K562 (cell line): ENCODE results near the gene ZC3H12A. TPM values are rescaled to one million over a fixed set of nuclear protein-coding genes. Genes with fewer than 3 reads are reported as not detected.
A peak's percentile ranks its signal among the peaks of the same experiment; 100 is the strongest.

Source experiments
- ATAC-seq: fragments of 200-7000 bp; cut with Tn5 transposase; 3 replicates; pipeline ENCODE4 v1.9.1; 2020; ENCODE audit warnings: moderate library complexity
- BruUV-seq: library from RNA; stranded (reverse); fragments of 400-500 nt; replicated peaks from 2 replicates; lab custom pipeline; 2021; lab: Mats Ljungman, UMichigan
- CTCF ChIA-PET: fragments of 300-600 bp; formaldehyde crosslinking; extraction: SDS; loops from one replicate; lab custom pipeline; 2021; ENCODE audit warnings: low intra/inter-chr PET ratio; lab: Yijun Ruan, JAX
- POLR2A ChIA-PET: fragments of 300-600, 350-650 bp; sonication (Branson Sonifier 250); formaldehyde crosslinking; extraction: SDS; loops from one replicate; lab custom pipeline; 2021; ENCODE audit warnings: antibody characterized with exemption, inconsistent platforms; lab: Yijun Ruan, JAX
- DNase-seq, 4 experiments: peaks; one replicate each; pipeline versions ENCODE4 v3.0.0 to v3.0.0-alpha.2; 2011 to 2018; ENCODE audit warnings: low spot score in 3 of 4, mixed read lengths in 3 of 4; ENCODE audit errors: extremely low read depth in 1 of 4
- FAIRE-seq: peaks from 2 replicates; lab custom pipeline; 2011; peaks lifted over from hg19 to GRCh38; lab: Jason Lieb, UNC
- H2AFZ ChIP-seq: 2 replicates; pipeline ENCODE4 v1.6.0; 2011; ENCODE audit warnings: low read depth, low read length, control low read depth, inconsistent platforms
- H3K27ac ChIP-seq: fragments of 200-600 bp; 3 replicates; pipeline ENCODE4 v1.8.0; 2011; ENCODE audit warnings: low read depth, mild to moderate bottlenecking, control low read depth, inconsistent platforms, low read length, moderate library complexity, mixed read lengths; ENCODE audit errors: extremely low read depth
- H3K27me3 ChIP-seq, 2 experiments: fragments of 300-600 bp in 1 of 2; 2 replicates in 1 of 2; 3 replicates in 1 of 2; pipeline versions ENCODE4 v1.6.0 to v1.8.0; 2011; ENCODE audit warnings: inconsistent platforms in 2 of 2, low read length in 2 of 2, mild to moderate bottlenecking in 1 of 2, mixed read lengths in 1 of 2, moderate library complexity in 1 of 2; ENCODE audit not compliant: control insufficient read depth in 2 of 2, insufficient read depth in 2 of 2
- H3K36me3 ChIP-seq: fragments of 300-600 bp; 3 replicates; pipeline ENCODE4 v1.8.0; 2011; ENCODE audit warnings: mild to moderate bottlenecking, low read length, inconsistent platforms; ENCODE audit not compliant: control insufficient read depth, insufficient read depth
- H3K4me1 ChIP-seq, 2 experiments: fragments of 200-600 bp in 1 of 2; replicated peaks in 1 of 2; 2 replicates in 1 of 2; 3 replicates in 1 of 2; pipeline versions ENCODE4 v1.5.1 to v1.8.0; 2011; ENCODE audit warnings: inconsistent platforms in 2 of 2, low read length in 2 of 2, mild to moderate bottlenecking in 1 of 2, mixed read lengths in 1 of 2, moderate library complexity in 1 of 2; ENCODE audit not compliant: control insufficient read depth in 2 of 2, insufficient read depth in 2 of 2
- H3K4me2 ChIP-seq: 2 replicates; pipeline ENCODE4 v1.6.1; 2011; ENCODE audit warnings: low read length, control low read depth, inconsistent platforms, mixed read lengths; ENCODE audit not compliant: insufficient read depth
- H3K4me3 ChIP-seq: fragments of 200-600 bp; sonication (generic), shearing (Covaris generic); 2 replicates; pipeline ENCODE4 v1.5.1; 2016; ENCODE audit warnings: control low read depth, inconsistent platforms
- H3K79me2 ChIP-seq: fragments of 200-600 bp; 3 replicates; pipeline ENCODE4 v1.8.0; 2011; ENCODE audit warnings: low read length, inconsistent platforms; ENCODE audit not compliant: control insufficient read depth, insufficient read depth
- H3K9ac ChIP-seq, 2 experiments: 2 replicates each; pipeline versions ENCODE4 v1.6.0 to v1.6.1; 2011; ENCODE audit warnings: low read depth in 2 of 2, low read length in 2 of 2, control low read depth in 1 of 2, inconsistent platforms in 1 of 2, mild to moderate bottlenecking in 1 of 2, mixed read lengths in 1 of 2; ENCODE audit not compliant: insufficient read depth in 1 of 2
- H3K9me1 ChIP-seq: one replicate; pipeline ENCODE4 v1.6.0; 2011; ENCODE audit warnings: inconsistent platforms, mild to moderate bottlenecking, low read length, moderate library complexity; ENCODE audit not compliant: control insufficient read depth, insufficient read depth
- H3K9me3 ChIP-seq: replicated peaks from 2 replicates; pipeline ENCODE4 v1.5.1; 2011; ENCODE audit warnings: low read depth, low read length, inconsistent platforms; ENCODE audit not compliant: control insufficient read depth, insufficient read depth
- H4K20me1 ChIP-seq: replicated peaks from 2 replicates; pipeline ENCODE4 v1.6.1; 2011; ENCODE audit warnings: low read length, inconsistent platforms, mixed read lengths; ENCODE audit not compliant: control insufficient read depth, insufficient read depth
- ATF4 ChIP-seq: fragments of 450-650 bp; formaldehyde crosslinking; IDR thresholded peaks from 2 replicates; pipeline ENCODE4 v1.4.0; 2022; ENCODE audit warnings: mild to moderate bottlenecking, moderate library complexity
- ETV5 ChIP-seq: sonication (generic); formaldehyde crosslinking; IDR thresholded peaks from 2 replicates; pipeline ENCODE4 v1.4.0; 2020; ENCODE audit warnings: low read depth, mild to moderate bottlenecking, missing genetic modification reagents
- GTF2F1 ChIP-seq: IDR thresholded peaks from 2 replicates; pipeline ENCODE4 v1.6.1; 2011; ENCODE audit warnings: low read depth, low read length, improper control_type of control experiment
- KDM4B ChIP-seq, 2 experiments: fragments of 450-650 bp in 1 of 2; sonication (generic) in 1 of 2; IDR thresholded peaks; 2 replicates each; pipeline ENCODE4 v1.6.1; 2016 to 2017; ENCODE audit warnings: borderline replicate concordance in 2 of 2, antibody characterized with exemption in 1 of 2, low read depth in 1 of 2, mild to moderate bottlenecking in 1 of 2
- NCOA6 ChIP-seq: fragments of 450-650 bp; IDR thresholded peaks from 2 replicates; pipeline ENCODE4 v1.6.1; 2017; ENCODE audit warnings: mild to moderate bottlenecking
- PCBP1 ChIP-seq: fragments of 200-400 bp; formaldehyde crosslinking; IDR thresholded peaks from 2 replicates; pipeline ENCODE4 v1.6.1; 2018; ENCODE audit warnings: mild to moderate bottlenecking, low read depth, low read length; ENCODE audit not compliant: poor library complexity, severe bottlenecking
- STAG1 ChIP-seq: sonication (generic); formaldehyde crosslinking; IDR thresholded peaks from 2 replicates; pipeline ENCODE4 v1.5.0; 2020; ENCODE audit warnings: missing genetic modification reagents, borderline replicate concordance
- TRIM25 ChIP-seq: fragments of 450-650 bp; IDR thresholded peaks from 2 replicates; pipeline ENCODE4 v1.7.0; 2016; ENCODE audit warnings: borderline replicate concordance
- USF2 ChIP-seq: sonication (generic); formaldehyde crosslinking; IDR thresholded peaks from 2 replicates; pipeline ENCODE4 v1.5.0; 2020; ENCODE audit warnings: missing genetic modification reagents
- ZNF165 ChIP-seq: fragments of 250-450 bp; sonication (Bioruptor Pico); IDR thresholded peaks from 2 replicates; pipeline ENCODE4 v1.4.0; 2020; ENCODE audit warnings: borderline replicate concordance
- ZNF707 ChIP-seq: fragments of 250-450 bp; sonication (Bioruptor Pico); conservative IDR thresholded peaks from 2 replicates; pipeline ENCODE4 v1.8.0; 2022; ENCODE audit warnings: inconsistent platforms, mild to moderate bottlenecking, moderate library complexity
- ZNF76 ChIP-seq: fragments of 250-450 bp; sonication (Bioruptor Pico); IDR thresholded peaks from 2 replicates; pipeline ENCODE4 v1.4.0; 2020; ENCODE audit warnings: mild to moderate bottlenecking, moderate library complexity, borderline replicate concordance
- WGBS: fragments of 100-300 bp; shearing (Covaris generic); methylation state at CpG from one replicate; pipeline ENCODE4 v1.1.6; 2016; ENCODE audit warnings: low coverage, mixed read lengths; ENCODE audit not compliant: insufficient coverage; ENCODE audit errors: missing lambda C conversion rate; 5-methylcytosine and 5-hydroxymethylcytosine counted together
- in situ Hi-C: fragments of 300-500 bp; cut with MboI; formaldehyde crosslinking; loops from 4 replicates; pipeline ENCODE4 v1.15.0; 2018; ENCODE audit warnings: inconsistent platforms, mixed read lengths
- intact Hi-C: fragments of 100-400 bp; cut with micrococcal nuclease; formaldehyde crosslinking; loops from 2 replicates; pipeline ENCODE4 v1.14.2; 2022
- polyA plus RNA-seq, 8 experiments: library from polyadenylated mRNA; depleted of rRNA in 4 of 8; stranded (reverse) in 5 of 8; unstranded in 3 of 8; fragments of >200 nt; fragmentation: Nextera tagmentation in 2 of 8; fragmentation: Illumina TruSeq in 1 of 8; extraction: Ambion mirVana in 2 of 8; extraction: Trizol in 1 of 8; gene quantifications; 2 replicates each; pipeline versions ENCODE4 v1.2.1 to v1.2.3, GENCODE V29; 2011 to 2014; ENCODE audit warnings: inconsistent platforms in 1 of 8, missing spikeins in 1 of 8
- total RNA-seq, 7 experiments: library from RNA; depleted of rRNA in 6 of 7; stranded (reverse); fragments of >200 nt in 6 of 7; fragmentation: Illumina TruSeq in 2 of 7; extraction: Trizol in 2 of 7; gene quantifications; 2 replicates each; pipeline versions ENCODE4 v1.2.1 to v1.2.3, GENCODE V29; 2011 to 2021; ENCODE audit warnings: low replicate concordance in 1 of 7
- TF ChIP-seq, protein P1 (sequence below): sonication (generic); formaldehyde crosslinking; IDR thresholded peaks from 2 replicates; pipeline ENCODE4 v1.8.0; 2023; ENCODE audit warnings: mild to moderate bottlenecking, missing genetic modification reagents
- TF ChIP-seq, protein P2 (sequence below): fragments of 450-650 bp; IDR thresholded peaks from 2 replicates; pipeline ENCODE4 v1.6.1; 2017; ENCODE audit warnings: mild to moderate bottlenecking, moderate library complexity

The ZC3H12A gene
- total and polyA plus RNA-seq, 9 of the 15 experiments (the other 6 are each of a cell fraction or from before 2014, with no cell fraction given), result 0.14 to 9.4 (median 6.7) TPM

GRCh38 chr1:37448185-37448584 is 26.2 kb upstream of the ZC3H12A start:
- no peaks in the 10 kb centered on the region for H3K79me2 ChIP-seq
- no peaks in the 10 kb centered on the region for H3K9me1 ChIP-seq
- DNase-seq (no peak), FAIRE-seq (no peak), ATAC-seq (peak; percentile 49)
- no peaks in the 10 kb centered on the region for H3K36me3 ChIP-seq
- intact Hi-C loops (no loop called here), in situ Hi-C loops (no loop called here)
- H3K4me1 ChIP-seq, result no peaks in the 10 kb centered on the region
- ChIA-PET CTCF (no interaction called here), POLR2A (interaction anchor here (1.2 to 1.4 kb wide), 2 partner anchors 10 to 28 kb away, joined by 3 to 5 read pairs; no protein-coding TSS in a partner anchor)
- no peaks in the 10 kb centered on the region for H3K9me3 ChIP-seq
- H3K4me3 ChIP-seq, result no peak overlapping the region
- H3K9ac ChIP-seq, result no peak overlapping the region
- peaks cover 20 to 55% of the 10 kb centered on the region in 2 experiments; a peak in 3 of 5 replicates for H3K27me3 ChIP-seq
- WGBS, result 0% methylated on average over 2 of the region's 2 CpGs
- no peaks in the 10 kb centered on the region for H4K20me1 ChIP-seq
- H3K4me2 ChIP-seq, result no peak overlapping the region
- BruUV-seq, result no TSS peak
- H3K27ac ChIP-seq, result no peak overlapping the region
- no peak overlapping the region for H2AFZ ChIP-seq
- no peak for TF ChIP-seq ZNF76
- no peak for TF ChIP-seq TRIM25
- no peak for TF ChIP-seq USF2
- TF ChIP-seq PCBP1, result no peak
- TF ChIP-seq, protein P1, sequence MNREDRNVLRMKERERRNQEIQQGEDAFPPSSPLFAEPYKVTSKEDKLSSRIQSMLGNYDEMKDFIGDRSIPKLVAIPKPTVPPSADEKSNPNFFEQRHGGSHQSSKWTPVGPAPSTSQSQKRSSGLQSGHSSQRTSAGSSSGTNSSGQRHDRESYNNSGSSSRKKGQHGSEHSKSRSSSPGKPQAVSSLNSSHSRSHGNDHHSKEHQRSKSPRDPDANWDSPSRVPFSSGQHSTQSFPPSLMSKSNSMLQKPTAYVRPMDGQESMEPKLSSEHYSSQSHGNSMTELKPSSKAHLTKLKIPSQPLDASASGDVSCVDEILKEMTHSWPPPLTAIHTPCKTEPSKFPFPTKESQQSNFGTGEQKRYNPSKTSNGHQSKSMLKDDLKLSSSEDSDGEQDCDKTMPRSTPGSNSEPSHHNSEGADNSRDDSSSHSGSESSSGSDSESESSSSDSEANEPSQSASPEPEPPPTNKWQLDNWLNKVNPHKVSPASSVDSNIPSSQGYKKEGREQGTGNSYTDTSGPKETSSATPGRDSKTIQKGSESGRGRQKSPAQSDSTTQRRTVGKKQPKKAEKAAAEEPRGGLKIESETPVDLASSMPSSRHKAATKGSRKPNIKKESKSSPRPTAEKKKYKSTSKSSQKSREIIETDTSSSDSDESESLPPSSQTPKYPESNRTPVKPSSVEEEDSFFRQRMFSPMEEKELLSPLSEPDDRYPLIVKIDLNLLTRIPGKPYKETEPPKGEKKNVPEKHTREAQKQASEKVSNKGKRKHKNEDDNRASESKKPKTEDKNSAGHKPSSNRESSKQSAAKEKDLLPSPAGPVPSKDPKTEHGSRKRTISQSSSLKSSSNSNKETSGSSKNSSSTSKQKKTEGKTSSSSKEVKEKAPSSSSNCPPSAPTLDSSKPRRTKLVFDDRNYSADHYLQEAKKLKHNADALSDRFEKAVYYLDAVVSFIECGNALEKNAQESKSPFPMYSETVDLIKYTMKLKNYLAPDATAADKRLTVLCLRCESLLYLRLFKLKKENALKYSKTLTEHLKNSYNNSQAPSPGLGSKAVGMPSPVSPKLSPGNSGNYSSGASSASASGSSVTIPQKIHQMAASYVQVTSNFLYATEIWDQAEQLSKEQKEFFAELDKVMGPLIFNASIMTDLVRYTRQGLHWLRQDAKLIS, result no peak
- no peak for TF ChIP-seq ETV5 (CRISPR knock-in tag)
- TF ChIP-seq, protein P2, sequence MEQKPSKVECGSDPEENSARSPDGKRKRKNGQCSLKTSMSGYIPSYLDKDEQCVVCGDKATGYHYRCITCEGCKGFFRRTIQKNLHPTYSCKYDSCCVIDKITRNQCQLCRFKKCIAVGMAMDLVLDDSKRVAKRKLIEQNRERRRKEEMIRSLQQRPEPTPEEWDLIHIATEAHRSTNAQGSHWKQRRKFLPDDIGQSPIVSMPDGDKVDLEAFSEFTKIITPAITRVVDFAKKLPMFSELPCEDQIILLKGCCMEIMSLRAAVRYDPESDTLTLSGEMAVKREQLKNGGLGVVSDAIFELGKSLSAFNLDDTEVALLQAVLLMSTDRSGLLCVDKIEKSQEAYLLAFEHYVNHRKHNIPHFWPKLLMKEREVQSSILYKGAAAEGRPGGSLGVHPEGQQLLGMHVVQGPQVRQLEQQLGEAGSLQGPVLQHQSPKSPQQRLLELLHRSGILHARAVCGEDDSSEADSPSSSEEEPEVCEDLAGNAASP, result no peak
- no peak for TF ChIP-seq ATF4 (CRISPR knock-in tag)
- TF ChIP-seq KDM4B (IDR thresholded peaks at IDR 0.05; ENCODE audit: borderline replicate concordance in 2 of 2, low read depth in 1 of 2), result no peak
- TF ChIP-seq GTF2F1, result no peak
- no peak for TF ChIP-seq STAG1 (CRISPR knock-in tag)
- no peak for TF ChIP-seq ZNF707 (CRISPR knock-in tag)
- no peak for TF ChIP-seq NCOA6
- no peak for TF ChIP-seq ZNF165 (CRISPR knock-in tag)
